NCI-H524 (cell line): ENCODE data around the gene FBXW7.

Experiments
- DNase-seq, 2 experiments: peaks; one replicate each; lab custom pipeline; 2025; lab: John Stamatoyannopoulos, UW

The FBXW7 gene

DNA sequence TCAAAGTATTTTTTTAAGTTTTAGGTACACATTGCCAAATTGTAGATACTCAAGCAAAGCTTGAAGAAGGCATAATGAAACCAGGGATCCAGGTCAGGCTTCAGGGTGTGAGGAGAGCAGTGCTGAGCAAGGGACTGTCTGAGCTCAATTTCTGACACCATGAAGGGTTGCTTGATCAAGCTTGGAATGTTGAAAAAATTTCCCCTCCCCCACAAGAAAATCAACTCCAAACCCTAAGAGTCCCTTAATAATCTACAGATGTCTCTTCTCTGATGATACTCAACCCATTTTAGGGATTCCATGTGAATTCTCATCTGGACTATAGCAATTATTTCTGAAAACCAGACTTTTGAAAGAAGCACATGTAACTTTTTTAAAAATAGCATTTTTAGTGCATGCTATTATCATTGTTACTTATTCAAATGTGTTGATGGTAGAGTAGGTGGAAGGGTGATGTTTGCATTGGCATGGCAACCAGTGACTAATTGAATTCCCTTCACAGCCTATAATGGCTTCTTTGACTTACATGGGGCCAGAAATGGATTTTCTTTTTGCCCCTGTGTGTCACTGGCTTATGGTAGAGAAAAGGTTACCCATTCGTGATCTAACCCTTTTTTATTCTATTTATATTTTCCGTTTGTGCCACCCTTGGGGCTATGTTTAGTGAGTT lies 252.0 kb downstream of the FBXW7 start:
- no peak for DNase-seq

GRCh38 chr4:152281822-152282221 lies 254.1 kb downstream of the FBXW7 start:
- no peak for DNase-seq

- DNase-seq = no peak
Measured at GRCh38 chr4:152281211-152281610, 254.7 kb downstream of the FBXW7 start.

- DNase-seq = no peak
Measured at GRCh38 chr4:152279234-152279566, 256.7 kb downstream of the FBXW7 start.

GRCh38 chr4:152278505-152279233 lies 257.2 kb downstream of the FBXW7 start:
- DNase-seq = no peak

DNA sequence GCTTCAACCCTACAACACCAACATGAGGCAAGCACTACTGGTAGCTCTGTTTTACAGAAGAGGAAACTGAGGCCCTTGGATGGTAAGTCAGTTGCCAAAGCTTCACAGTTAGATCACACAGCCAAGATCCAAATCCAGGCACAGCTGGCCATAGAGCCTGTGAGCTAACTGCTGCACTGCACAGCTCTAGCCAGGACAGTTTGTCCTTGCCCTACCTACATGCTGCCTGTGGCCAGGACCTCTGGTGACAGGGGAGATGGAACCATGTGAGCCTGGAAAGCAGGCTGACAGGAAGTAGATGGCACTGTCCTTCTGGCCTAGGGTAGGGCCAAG lies 257.8 kb downstream of the FBXW7 start:
- DNase-seq = no peak

DNA sequence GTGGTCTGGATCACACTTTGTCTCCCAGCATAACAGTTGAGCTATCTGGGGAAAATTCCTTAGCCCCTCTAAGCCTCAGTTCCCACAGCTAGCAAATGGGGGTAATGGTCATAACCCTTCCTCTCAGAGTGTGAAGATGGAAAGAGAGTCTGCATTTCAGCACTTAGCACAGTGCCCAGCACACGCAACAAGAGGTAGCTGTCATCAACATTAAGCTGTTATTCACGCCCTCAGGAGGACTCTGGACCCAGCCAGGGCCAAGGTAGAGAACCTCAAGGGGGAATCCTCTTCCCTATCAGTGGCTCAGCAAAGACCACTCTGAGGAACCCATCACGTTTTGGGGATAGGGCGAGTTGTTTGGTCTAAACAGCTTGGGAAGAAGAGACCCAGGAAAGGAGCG lies 258.6 kb downstream of the FBXW7 start:
- no peak for DNase-seq

GRCh38 chr4:152273343-152273742 lies 262.5 kb downstream of the FBXW7 start:
- no peak for DNase-seq
